Tibial artery (tissue), 4 donors: Measurements from ENCODE around the gene LBP.

ENCODE experiments used
- DNase-seq, 2 donors: peaks; one replicate each; pipeline ENCODE4 v3.0.0-alpha.2; 2019
- H3K27ac ChIP-seq, 2 donors: fragments of 200-600 bp; sonication (generic) in 1 of 2; 1 replicate in 1 of 2; 2 replicates in 1 of 2; pipeline ENCODE4 v1.5.1; 2018 to 2019; ENCODE audit warnings: mild to moderate bottlenecking in 1 of 2
- H3K27me3 ChIP-seq, 2 donors: fragments of 200-600 bp; sonication (generic) in 1 of 2; one replicate each; pipeline versions ENCODE4 v1.5.1 to v1.6.0; 2016 to 2019
- H3K36me3 ChIP-seq, 3 donors: fragments of 200-600 bp; sonication (generic) in 2 of 3; one replicate each; pipeline ENCODE4 v1.5.1; 2016 to 2019; ENCODE audit warnings: mild to moderate bottlenecking in 2 of 3
- H3K4me1 ChIP-seq, 4 donors: fragments of 200-600 bp; sonication (generic) in 2 of 4; 1 replicate in 3 of 4; 2 replicates in 1 of 4; pipeline ENCODE4 v1.5.1; 2016 to 2019
- H3K4me3 ChIP-seq, 2 donors: fragments of 200-600 bp; sonication (generic) in 1 of 2; 1 replicate in 1 of 2; 2 replicates in 1 of 2; pipeline ENCODE4 v1.5.1; 2018 to 2019; ENCODE audit warnings: mild to moderate bottlenecking in 2 of 2
- H3K9me3 ChIP-seq, 3 donors: fragments of 200-600 bp; sonication (generic) in 1 of 3; one replicate each; pipeline ENCODE4 v1.5.1; 2016 to 2019
- CTCF ChIP-seq, 2 experiments: fragments of 200-600 bp in 1 of 2; fragments of 450-650 bp in 1 of 2; IDR thresholded peaks; one replicate each; pipeline ENCODE4 v1.5.1; 2017 to 2019; ENCODE audit warnings: antibody characterized with exemption in 2 of 2, mild to moderate bottlenecking in 1 of 2, moderate library complexity in 1 of 2
- intact Hi-C: fragments of 100-400 bp; cut with DNase I; formaldehyde crosslinking; loops from one replicate; pipeline ENCODE4 v1.15.0; 2023; ENCODE audit warnings: low total_unique reads

The LBP gene

GRCh38 chr20:38343311-38344106 lies 2.8 kb upstream of the LBP start:
- peaks cover 0 to 5% of the 10 kb centered on the region in 2 donors for H3K27me3 ChIP-seq
- DNase-seq: peak in 1 of 2 donors; percentile 42
- H3K9me3 ChIP-seq: no peaks in the 10 kb centered on the region
- no peak overlapping the region for H3K4me3 ChIP-seq
- no peaks in the 10 kb centered on the region for H3K4me1 ChIP-seq
- no peaks in the 10 kb centered on the region for H3K36me3 ChIP-seq
- no peak overlapping the region for H3K27ac ChIP-seq
- intact Hi-C loops: no loop called here
- TF ChIP-seq CTCF (IDR thresholded peaks at IDR 0.05): no peak

- Histone ChIP-seq H3K36me3 (no peaks in the 10 kb centered on the region), H3K9me3 (no peaks in the 10 kb centered on the region), H3K4me3 (no peak overlapping the region), H3K4me1 (no peaks in the 10 kb centered on the region), H3K27me3 (peaks cover 0 to 5% of the 10 kb centered on the region in 2 donors), H3K27ac (no peak overlapping the region)
- intact Hi-C loops: no loop called here
- no peak for TF ChIP-seq CTCF (IDR thresholded peaks at IDR 0.05)
- DNase-seq: no peak
Observed at GRCh38 chr20:38344107-38344701, 2.1 kb upstream of the LBP start.

GRCh38 chr20:38345643-38346042 lies 639 bp upstream of the LBP start:
- H3K27me3 ChIP-seq: peaks cover 0 to 5% of the 10 kb centered on the region in 2 donors
- intact Hi-C loops: no loop called here
- no peaks in the 10 kb centered on the region for H3K36me3 ChIP-seq
- no peak for DNase-seq
- no peak overlapping the region for H3K4me3 ChIP-seq
- H3K27ac ChIP-seq: no peak overlapping the region
- H3K4me1 ChIP-seq: peaks cover 0 to 6% (median 0%) of the 10 kb centered on the region in 4 donors
- TF ChIP-seq CTCF (IDR thresholded peaks at IDR 0.05): no peak
- H3K9me3 ChIP-seq: no peaks in the 10 kb centered on the region

GRCh38 chr20:38346741-38347140 lies 459 bp downstream of the LBP start:
- DNase-seq: no peak
- Histone ChIP-seq H3K36me3 (no peaks in the 10 kb centered on the region), H3K4me1 (peaks cover 0 to 16% (median 0%) of the 10 kb centered on the region in 4 donors), H3K27ac (no peak overlapping the region), H3K9me3 (no peaks in the 10 kb centered on the region), H3K27me3 (peaks cover 0 to 5% of the 10 kb centered on the region in 2 donors), H3K4me3 (no peak overlapping the region)
- no peak for TF ChIP-seq CTCF (IDR thresholded peaks at IDR 0.05)
- intact Hi-C loops: no loop called here

- H3K27me3 ChIP-seq: peaks cover 0 to 5% of the 10 kb centered on the region in 2 donors
- H3K27ac ChIP-seq: no peak overlapping the region
- TF ChIP-seq CTCF (IDR thresholded peaks at IDR 0.05): no peak
- H3K4me1 ChIP-seq: peaks cover 0 to 16% (median 0%) of the 10 kb centered on the region in 4 donors
- DNase-seq: no peak
- H3K4me3 ChIP-seq: no peak overlapping the region
- intact Hi-C loops: no loop called here
- no peaks in the 10 kb centered on the region for H3K36me3 ChIP-seq
- H3K9me3 ChIP-seq: no peaks in the 10 kb centered on the region
Observed at GRCh38 chr20:38349856-38350255, 3.6 kb downstream of the LBP start.
